Activated CD8-positive, alpha-beta T cell treated with anti-CD3 and anti-CD28 coated beads for 36 hours (primary cell): ENCODE results near the gene NLRX1. TPM values are rescaled to one million over a fixed set of nuclear protein-coding genes. Genes with fewer than 3 reads are reported as not detected.

ENCODE experiments used
- ATAC-seq: fragments of 200-7000 bp; cut with Tn5 transposase; one replicate; pipeline ENCODE4 v1.10.0; 2021; ENCODE audit warnings: mild to moderate bottlenecking, moderate library complexity
- CTCF ChIA-PET: fragments of 350-600 bp; sonication (Branson Sonifier 250); formaldehyde crosslinking; loops from one replicate; lab custom pipeline; 2021; ENCODE audit warnings: antibody characterized with exemption; lab: Charles Lee
- POLR2A ChIA-PET: fragments of 350-600 bp; sonication (Branson Sonifier 250); formaldehyde crosslinking; loops from one replicate; lab custom pipeline; 2021; ENCODE audit warnings: antibody characterized with exemption; lab: Charles Lee
- DNase-seq: peaks from one replicate; pipeline ENCODE4 v3.0.0-alpha.2; 2020
- H3K27ac Mint-ChIP-seq: one replicate; pipeline ENCODE4 v1.8.0; 2021; ENCODE audit warnings: mild to moderate bottlenecking, mixed read lengths
- H3K27me3 Mint-ChIP-seq: one replicate; pipeline ENCODE4 v1.8.0; 2021; ENCODE audit warnings: mixed read lengths
- H3K36me3 Mint-ChIP-seq: one replicate; pipeline ENCODE4 v1.8.0; 2021; ENCODE audit warnings: low read depth, mixed read lengths
- H3K4me1 Mint-ChIP-seq: one replicate; pipeline ENCODE4 v1.8.0; 2021; ENCODE audit warnings: low read depth, mixed read lengths
- H3K4me3 Mint-ChIP-seq: one replicate; pipeline ENCODE4 v1.8.0; 2021; ENCODE audit warnings: mild to moderate bottlenecking, moderate library complexity, mixed read lengths
- H3K9me3 Mint-ChIP-seq: one replicate; pipeline ENCODE4 v1.8.0; 2021; ENCODE audit warnings: mixed read lengths
- intact Hi-C: fragments of 100-400 bp; cut with micrococcal nuclease; formaldehyde crosslinking; loops from one replicate; pipeline ENCODE4 v1.10.0; 2022
- total RNA-seq, 2 experiments: library from RNA; stranded (reverse); gene quantifications; one replicate each; pipeline ENCODE4 v1.2.3, GENCODE V29; 2021
- TF ChIP-seq, protein P1 (sequence below): fragments of 200-600 bp; IDR thresholded peaks from one replicate; pipeline ENCODE4 v1.8.0; 2022; ENCODE audit warnings: antibody characterized with exemption, mild to moderate bottlenecking

NLRX1 gene
- total RNA-seq, 2 experiments from 2014 or later = 20.1 to 21.3 TPM

DNA sequence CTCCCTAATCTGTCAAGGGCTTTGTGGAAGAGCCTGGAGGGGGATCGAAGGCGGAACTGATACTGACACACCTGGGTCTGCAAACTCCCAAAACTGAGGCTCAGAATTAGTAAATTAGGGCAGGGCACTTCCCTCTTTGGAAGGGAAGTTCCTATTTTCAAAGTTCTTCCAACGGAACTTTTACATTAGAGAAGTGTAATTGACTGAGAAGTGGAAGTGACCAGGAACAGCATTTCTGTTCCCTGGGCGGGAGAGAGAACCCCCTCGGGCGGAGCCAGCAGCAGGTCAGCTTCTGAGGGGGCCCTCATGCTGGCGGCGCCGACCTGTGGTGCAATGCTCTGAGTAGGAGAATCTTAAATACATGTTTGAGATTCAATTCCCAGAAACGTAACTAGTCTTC is 36.6 kb downstream of the NLRX1 start:
- no peak for DNase-seq
- intact Hi-C loops = loop anchor here (2.0 to 10.0 kb wide), 2 partner anchors 80 to 120 kb away; no protein-coding TSS in a partner anchor
- no peak for ATAC-seq
- no peaks in the 10 kb centered on the region for H3K9me3 Mint-ChIP-seq
- H3K27me3 Mint-ChIP-seq = no peaks in the 10 kb centered on the region
- peak overlapping the region; percentile 41 for H3K4me3 Mint-ChIP-seq
- H3K36me3 Mint-ChIP-seq = peaks cover 3% of the 10 kb centered on the region
- ChIA-PET CTCF (interaction anchor here (0.6 to 5.6 kb wide), 27 partner anchors 8 to 1078 kb away, joined by 3 to 53 read pairs (median 4); partner anchors contain the start of genes C2CD2L, NLRX1 and VPS11), POLR2A (interaction anchor here (1.1 to 2.7 kb wide), 5 partner anchors 12 to 117 kb away, joined by 3 to 15 read pairs (median 5); partner anchors contain the start of gene MCAM)
- TF ChIP-seq, protein P1, sequence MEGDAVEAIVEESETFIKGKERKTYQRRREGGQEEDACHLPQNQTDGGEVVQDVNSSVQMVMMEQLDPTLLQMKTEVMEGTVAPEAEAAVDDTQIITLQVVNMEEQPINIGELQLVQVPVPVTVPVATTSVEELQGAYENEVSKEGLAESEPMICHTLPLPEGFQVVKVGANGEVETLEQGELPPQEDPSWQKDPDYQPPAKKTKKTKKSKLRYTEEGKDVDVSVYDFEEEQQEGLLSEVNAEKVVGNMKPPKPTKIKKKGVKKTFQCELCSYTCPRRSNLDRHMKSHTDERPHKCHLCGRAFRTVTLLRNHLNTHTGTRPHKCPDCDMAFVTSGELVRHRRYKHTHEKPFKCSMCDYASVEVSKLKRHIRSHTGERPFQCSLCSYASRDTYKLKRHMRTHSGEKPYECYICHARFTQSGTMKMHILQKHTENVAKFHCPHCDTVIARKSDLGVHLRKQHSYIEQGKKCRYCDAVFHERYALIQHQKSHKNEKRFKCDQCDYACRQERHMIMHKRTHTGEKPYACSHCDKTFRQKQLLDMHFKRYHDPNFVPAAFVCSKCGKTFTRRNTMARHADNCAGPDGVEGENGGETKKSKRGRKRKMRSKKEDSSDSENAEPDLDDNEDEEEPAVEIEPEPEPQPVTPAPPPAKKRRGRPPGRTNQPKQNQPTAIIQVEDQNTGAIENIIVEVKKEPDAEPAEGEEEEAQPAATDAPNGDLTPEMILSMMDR = no peak
- peaks cover 20% of the 10 kb centered on the region for H3K4me1 Mint-ChIP-seq
- H3K27ac Mint-ChIP-seq = no peak overlapping the region

DNA sequence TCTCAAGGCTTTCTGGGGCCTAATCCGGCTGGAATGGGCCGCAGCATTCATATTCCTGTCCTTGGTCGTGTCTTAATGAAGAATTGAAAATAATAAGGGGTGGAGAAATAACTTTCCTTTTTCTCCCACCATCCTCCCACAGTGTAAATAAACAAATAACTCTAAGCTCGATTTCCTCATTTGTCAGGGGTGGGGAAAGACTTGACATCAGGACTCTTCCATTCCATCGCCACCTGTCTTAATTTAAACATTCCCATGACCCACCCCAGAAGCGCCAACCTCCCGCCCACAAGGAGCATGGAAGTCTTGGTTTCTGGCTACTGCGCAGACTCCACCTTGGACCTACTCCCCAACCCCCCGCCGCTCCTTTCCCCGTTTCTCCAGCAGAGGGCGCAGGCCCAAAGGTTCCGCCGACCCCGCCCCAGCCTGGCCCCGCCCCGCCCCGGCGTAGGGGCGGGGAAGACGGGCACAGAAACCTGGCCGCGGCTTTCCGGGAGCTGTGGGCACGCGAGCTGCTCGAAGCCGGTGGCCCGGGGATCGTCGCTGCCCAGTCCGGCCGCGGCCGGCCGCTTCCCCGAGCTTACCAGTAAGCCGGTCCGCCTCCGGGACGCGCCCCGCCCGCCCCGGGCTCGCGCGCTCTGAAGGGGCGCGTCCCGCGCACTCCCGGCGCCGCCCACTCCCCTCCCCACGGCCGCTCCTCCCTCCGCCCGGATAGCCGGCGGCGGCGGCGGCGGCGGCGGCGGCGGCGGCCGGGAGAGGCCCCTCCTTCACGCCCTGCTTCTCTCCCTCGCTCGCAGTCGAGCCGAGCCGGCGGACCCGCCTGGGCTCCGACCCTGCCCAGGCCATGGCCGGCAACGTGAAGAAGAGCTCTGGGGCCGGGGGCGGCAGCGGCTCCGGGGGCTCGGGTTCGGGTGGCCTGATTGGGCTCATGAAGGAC is 37.3 kb downstream of the NLRX1 start, which contains the start of gene CBL:
Gene CBL, plus strand, starts transcription at position 766 of the 937 bp plus-strand sequence. Its CDS starts 79 bp downstream, at position 845.
- Mint-ChIP-seq H3K27me3 (no peaks in the 10 kb centered on the region), H3K36me3 (peaks cover 3% of the 10 kb centered on the region), H3K27ac (peak within 1 kb of the TSS; percentile 93), H3K9me3 (no peaks in the 10 kb centered on the region), H3K4me1 (peaks cover 23% of the 10 kb centered on the region), H3K4me3 (peak within 1 kb of the TSS; percentile 90)
- TF ChIP-seq, protein P1 = peak; percentile 84
- ChIA-PET POLR2A (interaction anchor here (0.7 to 2.7 kb wide), 17 partner anchors 10 to 121 kb away, joined by 3 to 15 read pairs (median 3); partner anchors contain the start of genes MCAM and NLRX1), CTCF (interaction anchor here (0.6 to 5.6 kb wide), 41 partner anchors 9 to 1078 kb away, joined by 3 to 53 read pairs (median 4); partner anchors contain the start of genes C2CD2L, NLRX1 and VPS11)
- intact Hi-C loops = loop anchor here (2.0 to 10.0 kb wide), 3 partner anchors 57 to 119 kb away; no protein-coding TSS in a partner anchor
- ATAC-seq (peak; percentile 91), DNase-seq (peak; percentile 97)

DNA sequence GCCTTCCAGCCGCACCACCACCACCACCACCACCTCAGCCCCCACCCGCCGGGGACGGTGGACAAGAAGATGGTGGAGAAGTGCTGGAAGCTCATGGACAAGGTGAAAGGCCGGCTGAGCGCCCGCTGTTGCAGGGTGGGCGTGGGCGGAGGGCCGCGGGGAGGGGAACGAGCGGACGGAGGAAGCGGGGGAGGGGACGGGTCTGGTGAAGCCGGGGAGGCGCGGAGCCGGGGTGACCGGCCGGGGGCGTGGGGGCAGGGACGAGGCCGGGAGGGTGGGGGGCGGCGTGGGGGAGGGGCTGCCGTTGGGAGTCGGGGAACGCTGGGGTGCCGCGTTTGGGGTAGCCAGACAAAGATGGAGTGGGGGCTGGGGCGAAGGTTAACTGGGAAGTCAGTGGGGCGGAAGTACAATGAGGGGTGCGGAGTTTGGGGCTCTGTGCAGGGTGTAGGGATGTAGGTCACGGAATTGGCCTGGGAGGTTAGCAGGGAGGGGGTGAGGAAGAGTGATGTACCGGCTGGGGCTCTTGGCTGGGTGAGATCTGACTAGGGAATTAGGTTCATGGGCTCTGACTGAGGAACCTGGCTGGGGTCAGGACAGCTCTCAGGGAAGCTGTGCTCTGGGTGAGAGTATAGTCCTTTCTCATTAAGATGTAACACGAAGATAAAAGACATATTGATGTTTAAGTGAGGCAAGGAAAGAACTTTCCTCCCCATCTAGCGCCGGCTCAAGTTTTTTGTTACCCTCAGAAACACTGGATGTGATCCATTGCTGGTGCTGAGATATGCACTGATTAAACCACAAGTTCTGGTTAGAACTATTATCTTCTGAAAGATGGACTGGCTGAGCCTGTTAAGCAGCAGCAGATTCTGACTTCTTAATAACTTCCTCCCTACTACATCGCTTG is 38.2 kb downstream of the NLRX1 start:
- H3K9me3 Mint-ChIP-seq = no peaks in the 10 kb centered on the region
- H3K4me3 Mint-ChIP-seq = peak overlapping the region; percentile 90
- TF ChIP-seq, protein P1 = no peak
- intact Hi-C loops = loop anchor here (2.0 to 10.0 kb wide), 2 partner anchors 56 to 118 kb away; no protein-coding TSS in a partner anchor
- no peaks in the 10 kb centered on the region for H3K27me3 Mint-ChIP-seq
- CTCF ChIA-PET = interaction anchor here (0.6 to 5.6 kb wide), 33 partner anchors 9 to 149 kb away, joined by 3 to 53 read pairs (median 6); partner anchors contain the start of genes C2CD2L, NLRX1 and VPS11
- peak; percentile 73 for DNase-seq
- ATAC-seq = peak; percentile 41
- POLR2A ChIA-PET = interaction anchor here (0.8 to 2.7 kb wide), 12 partner anchors 10 to 116 kb away, joined by 3 to 15 read pairs (median 4); partner anchors contain the start of gene NLRX1
- H3K4me1 Mint-ChIP-seq = peaks cover 25% of the 10 kb centered on the region
- H3K27ac Mint-ChIP-seq = peak overlapping the region; percentile 89
- H3K36me3 Mint-ChIP-seq = peaks cover 3% of the 10 kb centered on the region

DNA sequence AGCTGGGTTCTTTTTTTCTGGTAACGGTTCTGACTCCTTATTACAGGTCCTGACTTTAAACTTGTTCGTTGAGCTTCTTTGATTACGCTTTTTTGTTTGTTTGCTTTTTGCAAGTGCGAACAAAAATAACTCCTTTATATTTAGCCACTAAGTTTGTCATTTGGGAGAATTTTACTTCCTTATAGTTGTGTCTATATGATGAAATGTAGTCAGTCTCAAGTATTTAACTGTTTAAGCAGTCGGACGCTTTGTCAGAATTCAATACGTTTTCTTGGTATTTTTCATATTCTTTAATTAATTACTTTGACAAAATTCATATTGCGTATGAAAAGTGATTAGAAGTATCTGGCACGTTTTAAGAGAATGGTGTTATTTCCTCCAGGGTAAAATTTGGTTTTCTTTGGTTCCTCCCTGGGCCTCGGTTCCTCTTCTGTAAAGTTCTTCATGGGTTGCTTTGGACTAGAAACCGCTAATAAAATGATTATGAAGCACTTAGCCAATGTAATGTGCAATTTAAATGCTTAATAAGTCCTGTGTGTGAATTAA is 39.0 kb downstream of the NLRX1 start:
- H3K27me3 Mint-ChIP-seq = no peaks in the 10 kb centered on the region

More for the DNA sequence above, 39.0 kb downstream of the NLRX1 start:
- no peaks in the 10 kb centered on the region for H3K9me3 Mint-ChIP-seq
- intact Hi-C loops = loop anchor here (2.0 to 10.0 kb wide), 2 partner anchors 55 to 117 kb away; no protein-coding TSS in a partner anchor
- H3K27ac Mint-ChIP-seq = peak overlapping the region; percentile 89
- ChIA-PET CTCF (interaction anchor here (2.6 to 5.6 kb wide), 5 partner anchors 55 to 131 kb away, joined by 13 to 53 read pairs (median 37); no protein-coding TSS in a partner anchor), POLR2A (interaction anchor here (1.1 to 2.7 kb wide), 4 partner anchors 14 to 115 kb away, joined by 3 to 15 read pairs (median 6); no protein-coding TSS in a partner anchor)
- no peak for ATAC-seq
- no peak for DNase-seq
- TF ChIP-seq, protein P1 = no peak
- peaks cover 3% of the 10 kb centered on the region for H3K36me3 Mint-ChIP-seq
- H3K4me1 Mint-ChIP-seq = peaks cover 25% of the 10 kb centered on the region
- H3K4me3 Mint-ChIP-seq = peak overlapping the region; percentile 90
